NCI-H1092 treated with DMSO at 0.1 percent for 48 hours (cell line): ENCODE measurements around the gene RNF224.
"Not testable (repeated sequence)": the region's sequence is repeated elsewhere in the genome, so short reads cannot be mapped to it uniquely, and the experiment has no call there.

ENCODE experiments used
- DNase-seq: peaks from one replicate; lab custom pipeline; 2025; lab: John Stamatoyannopoulos, UW

Gene RNF224

DNA sequence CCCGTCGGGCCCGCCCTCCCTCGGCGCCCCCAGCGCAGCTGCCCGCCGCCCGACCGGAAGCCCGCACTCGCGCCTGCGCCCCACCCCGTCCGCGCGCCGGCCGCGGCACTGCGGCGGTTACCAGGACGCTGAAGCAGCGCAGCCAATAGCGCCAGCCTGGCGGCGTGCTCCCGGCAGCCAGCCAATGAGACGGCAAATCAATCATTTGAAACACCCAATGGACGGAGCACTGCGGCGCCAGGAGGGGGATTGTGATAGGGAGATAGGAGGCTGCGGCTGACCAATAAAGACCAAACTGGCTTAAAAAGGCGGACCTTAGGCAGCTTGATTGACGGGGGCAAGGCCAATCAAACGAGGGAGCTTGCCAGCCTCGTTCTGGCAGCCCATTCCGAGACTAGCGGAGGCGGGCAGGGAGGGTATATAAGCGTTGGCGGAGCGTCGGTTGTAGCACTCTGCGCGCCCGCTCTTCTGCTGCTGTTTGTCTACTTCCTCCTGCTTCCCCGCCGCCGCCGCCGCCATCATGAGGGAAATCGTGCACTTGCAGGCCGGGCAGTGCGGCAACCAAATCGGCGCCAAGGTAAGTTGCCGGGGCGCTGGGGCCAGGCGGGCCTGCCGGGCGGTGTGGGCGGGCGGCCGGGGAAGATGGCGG is 13.7 kb downstream of the RNF224 start, which contains the start of gene TUBB4B:
Gene TUBB4B (plus strand): TSS at position 447 of the 649 bp plus-strand sequence. CDS start 74 bp downstream, at position 521.
- DNase-seq = peak; percentile 100

DNA sequence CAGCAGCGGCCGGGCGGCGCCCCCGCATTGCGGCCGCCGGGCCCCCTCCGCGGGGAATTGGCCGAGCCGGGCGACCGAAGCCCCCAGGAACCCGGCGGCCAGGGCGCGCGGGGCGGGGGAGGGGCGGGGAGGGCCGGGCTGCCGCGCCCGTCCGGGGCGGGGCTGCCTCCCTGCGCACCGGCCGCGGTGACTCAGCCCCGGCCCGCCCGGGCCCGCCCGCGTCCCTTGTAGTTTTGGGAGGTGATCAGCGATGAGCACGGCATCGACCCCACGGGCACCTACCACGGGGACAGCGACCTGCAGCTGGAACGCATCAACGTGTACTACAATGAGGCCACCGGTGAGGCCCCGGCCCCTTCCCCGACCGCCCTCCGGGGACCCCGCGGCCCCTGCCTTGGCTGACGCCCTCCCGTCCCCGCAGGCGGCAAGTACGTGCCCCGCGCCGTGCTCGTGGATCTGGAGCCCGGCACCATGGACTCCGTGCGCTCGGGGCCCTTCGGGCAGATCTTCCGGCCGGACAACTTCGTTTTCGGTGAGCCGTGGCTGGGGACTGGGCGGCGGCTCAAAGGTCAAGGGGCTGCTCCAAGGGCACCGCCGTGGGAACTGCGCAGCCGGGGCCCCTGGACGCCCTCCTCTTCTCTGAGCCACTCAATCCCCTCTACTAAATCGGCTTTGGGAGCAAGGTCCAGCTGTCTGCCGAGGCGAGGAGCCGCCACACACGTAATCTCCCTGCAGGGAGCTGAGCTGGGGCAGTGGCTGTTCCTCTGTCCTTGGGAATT is 14.4 kb downstream of the RNF224 start:
- DNase-seq = no peak

DNA sequence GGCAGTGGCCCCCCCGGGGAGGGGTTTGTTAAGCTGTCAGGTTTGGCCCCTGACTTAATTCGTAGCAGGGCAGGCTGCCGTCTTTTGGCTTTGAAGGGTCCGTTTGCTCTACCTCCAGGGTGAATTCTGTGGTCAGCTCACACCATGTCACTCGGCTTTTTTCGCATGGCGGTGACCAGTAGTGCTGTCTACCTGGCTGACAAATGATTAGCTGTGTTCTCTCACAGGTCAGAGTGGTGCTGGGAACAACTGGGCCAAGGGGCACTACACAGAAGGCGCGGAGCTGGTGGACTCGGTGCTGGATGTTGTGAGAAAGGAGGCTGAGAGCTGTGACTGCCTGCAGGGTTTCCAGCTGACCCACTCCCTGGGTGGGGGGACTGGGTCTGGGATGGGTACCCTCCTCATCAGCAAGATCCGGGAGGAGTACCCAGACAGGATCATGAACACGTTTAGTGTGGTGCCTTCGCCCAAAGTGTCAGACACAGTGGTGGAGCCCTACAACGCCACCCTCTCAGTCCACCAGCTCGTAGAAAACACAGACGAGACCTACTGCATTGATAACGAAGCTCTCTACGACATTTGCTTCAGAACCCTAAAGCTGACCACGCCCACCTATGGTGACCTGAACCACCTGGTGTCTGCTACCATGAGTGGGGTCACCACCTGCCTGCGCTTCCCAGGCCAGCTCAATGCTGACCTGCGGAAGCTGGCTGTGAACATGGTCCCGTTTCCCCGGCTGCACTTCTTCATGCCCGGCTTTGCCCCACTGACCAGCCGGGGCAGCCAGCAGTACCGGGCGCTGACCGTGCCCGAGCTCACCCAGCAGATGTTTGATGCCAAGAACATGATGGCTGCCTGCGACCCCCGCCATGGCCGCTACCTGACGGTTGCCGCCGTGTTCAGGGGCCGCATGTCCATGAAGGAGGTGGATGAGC is 15.2 kb downstream of the RNF224 start:
- no peak for DNase-seq

DNA sequence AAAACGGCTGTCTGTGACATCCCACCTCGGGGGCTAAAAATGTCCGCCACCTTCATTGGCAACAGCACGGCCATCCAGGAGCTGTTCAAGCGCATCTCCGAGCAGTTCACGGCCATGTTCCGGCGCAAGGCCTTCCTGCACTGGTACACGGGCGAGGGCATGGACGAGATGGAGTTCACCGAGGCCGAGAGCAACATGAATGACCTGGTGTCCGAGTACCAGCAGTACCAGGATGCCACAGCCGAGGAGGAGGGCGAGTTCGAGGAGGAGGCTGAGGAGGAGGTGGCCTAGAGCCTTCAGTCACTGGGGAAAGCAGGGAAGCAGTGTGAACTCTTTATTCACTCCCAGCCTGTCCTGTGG is 15.9 kb downstream of the RNF224 start:
- not testable (repeated sequence) for DNase-seq

- peak; percentile 52 for DNase-seq
Observed at GRCh38 chr9:137243626-137244485, 16.6 kb downstream of the RNF224 start.

DNA sequence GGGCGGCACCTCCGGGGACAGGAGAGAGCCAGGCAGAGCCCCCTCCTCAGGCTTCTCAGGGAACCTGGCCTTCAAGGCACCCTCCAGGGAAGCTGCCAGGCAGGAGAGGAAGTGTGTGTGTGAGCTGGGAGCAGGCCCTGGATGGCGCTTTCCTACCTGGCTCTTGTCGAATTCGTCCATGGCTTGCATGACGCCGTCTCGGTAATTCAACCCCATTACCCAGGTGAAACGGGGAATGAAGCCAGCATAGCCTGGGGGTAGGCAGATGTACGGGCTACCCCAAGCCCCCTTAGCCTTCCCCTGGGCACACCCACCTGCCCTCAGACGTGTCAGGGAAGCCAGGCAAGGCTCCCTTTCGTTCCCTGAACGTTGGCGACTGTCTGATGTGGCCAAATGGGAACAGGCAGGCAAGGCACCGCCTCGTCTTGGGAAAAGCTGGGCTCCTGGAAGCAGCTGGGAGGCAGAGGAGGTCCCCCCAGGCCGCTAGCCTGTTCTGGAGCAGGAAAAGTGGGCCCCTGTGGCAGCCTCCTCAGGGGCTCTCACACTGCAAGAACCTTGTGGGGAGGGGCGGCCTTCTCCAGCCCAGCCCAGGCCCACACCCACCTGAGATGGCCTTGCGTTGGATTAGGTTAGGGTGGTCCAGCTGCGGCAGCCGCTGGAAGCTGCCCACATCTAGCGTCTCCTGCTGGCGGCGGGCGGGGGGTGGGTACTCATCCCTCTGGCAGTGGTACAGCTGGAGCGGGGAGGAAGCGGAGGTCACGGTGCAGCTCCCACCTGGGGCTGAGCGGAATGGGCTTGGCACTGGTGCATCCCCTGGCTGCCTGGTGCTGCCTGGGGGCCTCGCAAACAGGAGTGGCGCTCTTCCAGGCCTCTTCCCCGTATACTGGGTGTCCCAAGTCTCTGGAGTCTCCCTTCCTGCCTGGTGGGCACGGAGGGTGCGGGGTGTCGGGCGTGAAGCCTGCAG is 17.5 kb downstream of the RNF224 start:
- DNase-seq = peak; percentile 52

DNA sequence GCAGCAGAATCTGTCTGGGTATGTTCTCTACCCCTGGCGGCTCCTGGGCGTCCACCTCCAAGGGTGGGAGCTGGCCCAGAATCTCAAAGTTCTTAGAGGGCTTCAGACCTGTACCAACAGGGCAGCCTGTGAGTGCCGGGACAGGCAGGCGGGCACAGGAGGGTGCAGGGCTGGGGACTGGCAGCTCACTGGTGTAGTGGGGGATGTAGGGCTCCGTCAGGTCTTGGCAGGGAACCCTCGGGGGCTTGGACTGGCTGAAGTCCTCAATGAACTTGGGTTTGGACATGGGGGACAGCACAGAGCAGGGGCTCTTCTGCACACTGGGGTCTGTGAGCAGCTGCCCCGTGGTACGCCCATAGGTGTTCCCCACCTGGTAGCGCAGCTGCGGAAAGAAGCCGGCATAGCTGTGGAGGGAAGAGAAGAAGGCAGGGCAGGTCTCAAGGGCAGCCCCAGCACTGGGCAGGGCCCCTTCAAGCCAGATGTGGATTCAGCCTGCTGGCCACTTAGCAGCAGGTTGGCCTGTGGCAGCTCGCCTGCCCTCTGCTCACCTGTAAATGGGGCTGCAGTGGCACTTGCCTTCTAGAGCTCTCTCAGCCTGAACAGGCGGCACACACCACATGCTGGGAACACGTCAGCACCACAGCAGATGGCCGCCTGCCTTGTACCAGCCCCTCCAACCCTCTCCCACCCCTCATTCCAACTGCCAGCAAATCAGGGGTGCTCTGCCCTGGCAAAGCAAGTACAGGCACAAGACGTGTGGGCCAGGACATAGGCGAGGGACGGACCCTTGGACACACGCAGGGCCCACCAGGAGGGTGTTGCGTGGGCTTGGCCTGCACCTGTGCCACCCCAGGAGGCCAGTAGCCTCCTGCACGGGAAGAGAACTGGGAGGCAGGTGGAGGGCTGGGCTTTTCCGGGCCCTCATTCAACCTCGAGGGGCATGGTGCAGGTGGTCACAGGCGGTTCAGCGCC is 18.4 kb downstream of the RNF224 start:
- no peak for DNase-seq

DNA sequence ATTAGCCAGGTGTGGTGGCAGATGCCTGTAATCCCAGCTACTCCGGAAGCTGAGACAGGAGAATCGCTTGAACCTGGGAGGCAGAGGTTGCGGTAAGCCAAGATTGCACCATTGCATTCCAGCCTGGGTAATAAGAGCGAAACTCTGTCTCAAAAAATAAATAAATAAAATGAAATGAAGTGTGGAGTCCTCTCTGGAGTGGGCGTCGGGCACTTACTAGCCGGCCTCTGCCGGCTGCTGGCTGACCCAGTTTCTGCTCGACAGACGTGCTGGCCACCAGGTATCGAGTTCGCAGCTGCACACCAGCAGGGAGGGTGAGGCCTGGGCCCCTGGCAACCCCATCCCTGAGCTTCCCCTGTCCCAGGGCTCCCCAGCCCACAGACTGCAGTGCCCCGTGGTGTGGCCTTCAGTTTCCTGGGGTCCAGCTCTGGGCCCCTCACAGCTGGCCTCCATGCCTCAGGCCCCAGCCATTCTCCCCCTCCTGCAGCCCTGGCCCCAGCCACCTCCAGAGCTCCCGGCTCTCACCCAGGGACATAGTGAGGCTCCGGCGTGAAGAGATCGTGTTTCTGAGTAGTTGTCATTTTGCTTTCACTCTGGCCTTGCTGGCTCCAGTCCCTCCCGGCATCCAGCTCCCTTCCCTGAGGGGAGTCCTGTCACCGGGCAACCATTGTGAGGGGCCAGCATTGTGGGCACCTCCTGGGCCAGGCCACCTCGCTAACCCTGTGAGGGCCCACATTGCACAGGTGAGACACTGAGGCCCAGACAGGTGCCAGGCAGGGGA is 20.0 kb downstream of the RNF224 start:
- DNase-seq = peak; percentile 29

DNA sequence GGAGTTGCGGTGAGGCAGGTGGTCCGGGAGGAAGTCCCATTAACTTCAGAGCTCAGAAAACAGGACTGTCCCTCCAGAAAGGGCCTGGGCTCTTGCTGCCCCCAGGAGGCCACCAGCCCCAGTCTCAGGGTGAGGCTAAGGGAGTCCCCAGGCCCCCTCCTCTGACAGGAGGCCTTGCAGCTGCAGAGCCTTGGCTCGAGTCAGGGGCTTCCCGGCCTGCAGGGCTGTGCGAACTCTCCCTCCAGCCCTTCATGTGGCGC is 20.5 kb downstream of the RNF224 start:
- no peak for DNase-seq

- no peak for DNase-seq
Observed at GRCh38 chr9:137250329-137251193, 23.3 kb downstream of the RNF224 start.

- DNase-seq = no peak
Observed at GRCh38 chr9:137251194-137251461, 23.8 kb downstream of the RNF224 start, which contains the start of gene STPG3. Gene STPG3 (plus strand): TSS chr9:137251286. CDS start chr9:137251287, 1 bp downstream.

- DNase-seq = no peak
Observed at GRCh38 chr9:137251490-137252268, 24.4 kb downstream of the RNF224 start.

DNA sequence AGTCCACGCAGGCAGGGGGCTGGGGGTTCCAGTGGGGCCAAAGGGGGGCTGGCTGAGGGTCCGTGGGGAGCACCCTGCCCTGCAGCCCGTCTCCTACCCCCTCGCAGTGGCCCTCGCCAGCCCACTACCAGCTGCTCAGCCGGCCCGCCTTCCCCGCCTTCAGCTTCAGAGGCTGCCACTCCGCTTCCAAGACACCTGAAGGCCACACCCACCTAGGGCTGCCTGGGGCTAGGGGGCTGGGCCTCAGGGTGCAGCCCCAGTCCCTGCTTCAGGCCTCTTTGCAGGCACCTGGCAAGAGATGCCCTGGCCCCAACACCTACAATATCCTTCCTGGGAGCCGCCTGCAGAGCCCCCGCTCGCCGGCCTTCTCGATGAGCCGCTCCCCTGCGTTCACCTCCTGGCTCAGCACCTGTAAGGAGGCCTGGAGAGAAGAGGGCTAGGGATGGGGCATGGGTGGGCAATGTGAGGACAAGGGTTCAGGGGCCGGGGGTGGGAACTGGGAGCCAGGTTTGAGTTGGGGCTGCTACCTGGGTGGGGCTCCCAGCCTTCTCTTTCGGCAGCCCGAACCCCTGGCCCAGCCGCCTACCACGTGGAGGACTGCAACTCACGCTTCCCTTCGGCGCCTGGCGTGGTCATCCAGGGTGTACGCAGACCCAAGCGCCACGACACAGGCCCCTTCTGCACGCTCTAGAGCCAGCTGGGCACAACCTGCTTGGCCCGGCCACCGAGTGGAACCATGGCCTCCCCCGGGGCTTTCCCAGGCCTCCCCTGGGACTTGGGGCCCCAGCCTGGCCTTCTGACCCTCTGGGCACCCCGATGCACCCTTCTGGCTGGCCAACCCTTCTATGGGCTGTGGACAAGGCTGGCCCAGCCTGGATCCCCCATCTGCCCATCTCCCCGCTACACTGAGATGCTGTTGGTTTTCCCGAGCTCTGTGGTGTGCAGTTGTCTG is 25.5 kb downstream of the RNF224 start:
- DNase-seq = no peak

DNA sequence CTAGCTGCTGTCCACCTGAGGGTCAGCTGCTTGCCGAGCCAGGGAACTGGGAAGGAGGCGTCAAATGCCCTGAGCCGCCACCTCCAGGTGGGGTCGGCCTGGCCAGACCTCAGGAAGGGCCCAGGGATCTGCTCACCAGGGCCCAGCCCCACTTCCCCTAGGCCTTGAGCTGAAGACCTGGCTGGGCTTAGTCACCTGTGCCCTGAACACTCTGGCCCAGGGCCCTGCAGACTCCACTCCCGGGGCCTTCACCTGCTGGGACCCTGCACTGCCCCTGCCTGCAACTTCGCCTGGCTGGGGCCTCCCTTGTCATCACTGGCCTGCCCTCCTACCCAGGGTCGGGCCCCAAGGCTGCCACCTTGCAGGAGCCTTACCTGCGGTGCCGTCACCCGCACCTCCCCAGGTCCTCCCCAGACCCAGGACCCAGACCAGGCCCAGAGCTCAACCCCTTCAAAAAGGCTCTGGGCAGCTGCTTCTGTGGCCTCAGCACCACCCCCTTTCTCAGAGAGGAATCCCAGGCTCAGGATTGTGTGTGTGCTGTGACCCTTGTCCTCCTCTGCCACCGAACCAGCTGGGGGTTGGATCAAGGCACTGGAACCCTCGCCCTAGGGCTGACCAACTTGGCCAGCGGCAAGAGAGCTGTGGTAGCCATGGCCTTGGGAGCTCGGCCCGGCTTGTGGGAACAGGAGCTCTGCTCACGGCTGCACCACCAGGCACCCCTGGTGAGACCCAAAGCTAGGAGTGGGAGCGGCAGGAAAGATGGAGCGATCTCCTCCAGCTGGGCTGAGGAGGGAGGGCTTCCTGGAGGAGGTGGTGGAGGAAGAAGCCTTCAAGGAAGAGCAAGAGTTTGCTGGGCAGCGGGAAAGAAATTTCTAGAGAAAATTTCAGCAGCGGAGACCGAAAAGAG is 26.7 kb downstream of the RNF224 start:
- no peak for DNase-seq
